SKM-1 (cell line): ENCODE measurements around the gene GRIK1.

Source experiments
- DNase-seq: peaks from one replicate; lab custom pipeline; 2025; ENCODE audit not compliant: unreplicated experiment; lab: John Stamatoyannopoulos, UW

The GRIK1 gene

DNA sequence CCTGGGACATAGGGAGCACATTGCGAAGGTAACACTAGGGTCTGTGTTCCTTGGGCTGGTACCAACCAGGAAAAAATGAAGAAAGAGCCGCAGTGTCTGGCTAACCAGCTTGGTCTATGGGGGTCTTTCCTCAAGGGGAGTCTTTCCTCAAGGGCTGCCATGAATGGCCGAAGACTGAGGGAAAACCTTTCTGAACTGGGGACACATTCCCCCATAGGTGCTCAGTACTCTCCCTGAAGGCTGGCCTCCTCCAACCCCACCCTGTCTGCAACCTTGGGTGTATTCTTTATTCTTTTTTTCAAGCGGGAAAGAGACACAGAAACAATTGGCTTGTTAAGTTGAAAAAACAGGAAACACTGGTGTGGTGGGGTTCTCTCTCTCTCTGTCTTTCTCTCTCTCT is 440.6 kb downstream of the GRIK1 start:
- no peak for DNase-seq

DNA sequence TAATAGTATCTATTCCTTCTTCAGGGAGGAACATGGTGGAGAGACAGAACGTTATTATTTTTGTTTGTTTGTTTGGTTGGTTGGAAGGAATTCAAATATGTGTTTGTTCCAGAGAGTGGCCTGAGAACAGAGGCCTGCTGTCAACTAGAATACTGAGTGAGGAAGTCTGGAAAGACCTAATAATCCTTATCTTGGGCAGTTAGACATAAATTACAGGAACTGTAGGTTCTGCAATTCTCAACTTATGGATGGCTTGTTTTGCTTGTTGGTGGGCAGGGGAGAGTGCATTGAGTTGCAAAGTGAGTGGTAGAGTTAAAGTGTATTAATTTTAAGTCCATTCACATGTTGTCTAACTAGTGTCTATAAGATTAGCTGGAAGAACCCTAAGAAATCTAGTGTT is 443.5 kb downstream of the GRIK1 start:
- DNase-seq: no peak

DNA sequence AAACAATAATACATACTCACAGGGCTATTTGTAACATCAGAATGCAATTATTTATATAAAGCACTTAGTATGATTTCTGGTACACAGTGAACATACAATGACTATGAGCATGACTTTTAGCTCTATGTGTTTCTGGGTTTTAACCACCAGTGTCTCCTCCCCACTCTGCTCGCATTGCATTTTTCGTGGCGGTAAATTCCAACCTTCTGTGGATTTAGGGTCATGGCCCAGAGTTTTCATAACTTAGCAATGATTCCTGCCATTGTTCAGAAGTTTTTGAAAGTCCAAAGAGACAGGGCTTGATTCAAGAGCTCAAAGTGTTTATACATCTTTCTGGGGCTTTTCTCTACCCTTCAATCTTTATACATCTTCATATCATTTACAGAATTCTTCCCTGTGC is 449.8 kb downstream of the GRIK1 start:
- DNase-seq: no peak

DNA sequence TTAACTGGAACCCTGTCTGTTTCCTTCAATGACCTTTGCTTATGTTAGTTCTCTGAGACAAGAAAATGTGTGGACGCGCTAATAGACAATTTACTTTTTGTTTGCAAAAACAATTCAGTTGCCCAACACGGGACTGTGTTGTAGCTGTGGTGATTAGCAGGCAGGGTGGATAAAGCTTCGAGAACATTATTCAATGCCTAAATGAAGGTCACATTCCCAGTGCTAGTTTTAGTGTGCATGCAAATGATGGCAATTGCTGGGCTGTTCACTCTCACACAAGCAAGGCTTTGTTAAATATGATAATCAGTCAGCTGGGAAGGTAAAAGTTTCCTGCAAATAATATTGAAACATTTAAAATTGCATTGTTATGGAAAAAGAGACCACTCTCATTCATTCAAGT is 452.6 kb downstream of the GRIK1 start:
- DNase-seq: no peak
